HG03439 (cell line): ENCODE data around the gene SORL1.

Experiments used
- ATAC-seq: cut with Tn5 transposase; IDR thresholded peaks from one replicate; pipeline ENCODE4 v1.9.1; 2021; ENCODE audit warnings: mild to moderate bottlenecking, moderate library complexity; ENCODE audit not compliant: unreplicated experiment

The SORL1 gene

DNA sequence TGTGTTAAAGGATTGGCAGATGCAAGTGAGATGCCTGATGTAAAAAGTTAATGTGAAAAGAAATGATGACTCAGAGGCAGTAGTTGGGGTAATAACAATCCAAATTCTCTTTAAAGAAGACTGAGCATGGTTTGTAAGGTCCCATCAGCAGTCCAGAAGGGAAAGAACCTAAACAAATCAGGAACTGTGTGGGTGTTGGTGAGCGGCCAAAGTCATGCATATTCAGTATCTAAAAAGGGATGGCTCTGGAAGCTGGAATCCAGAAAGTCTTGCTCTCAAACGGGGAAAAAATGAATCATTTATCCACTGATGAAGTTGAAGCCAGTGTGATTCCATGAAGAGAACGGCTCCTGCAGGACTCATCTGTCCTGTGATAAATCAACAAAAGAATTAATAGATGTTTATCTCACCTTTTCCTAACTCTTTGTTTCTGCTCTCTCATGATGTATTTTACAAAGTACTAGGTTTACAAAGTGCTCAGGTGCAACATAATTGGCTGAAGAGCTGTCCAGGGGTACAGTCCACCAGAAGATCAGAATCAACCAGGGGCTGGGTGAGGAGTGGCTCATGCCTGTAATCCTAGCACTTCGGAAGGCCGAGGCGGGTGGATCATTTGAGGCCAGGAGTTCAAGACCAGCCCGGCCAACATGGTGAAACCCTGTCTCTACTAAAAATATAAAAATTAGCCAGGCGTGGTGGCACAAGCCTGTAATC, 21.1 kb downstream of the SORL1 start:
- no peak for ATAC-seq

DNA sequence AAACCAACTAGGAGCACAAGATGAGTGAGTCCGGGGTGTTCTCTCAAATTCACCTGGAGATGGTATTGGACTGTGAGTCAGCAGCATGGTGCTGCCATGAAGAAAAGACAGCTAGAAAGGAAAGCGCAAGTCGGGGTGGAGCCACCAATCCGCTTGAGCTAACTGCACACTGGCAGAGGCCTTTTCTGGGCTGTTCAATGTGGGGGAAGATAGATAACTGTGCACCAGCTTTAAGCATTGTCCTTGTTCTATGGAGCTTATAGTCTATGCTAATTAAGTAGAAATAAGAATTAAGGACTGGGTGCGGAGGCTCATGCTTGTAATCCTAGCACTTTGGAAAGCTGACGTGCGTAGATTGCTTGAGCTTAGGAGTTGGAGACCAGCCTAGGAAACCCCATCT, 22.6 kb downstream of the SORL1 start:
- ATAC-seq: no peak

DNA sequence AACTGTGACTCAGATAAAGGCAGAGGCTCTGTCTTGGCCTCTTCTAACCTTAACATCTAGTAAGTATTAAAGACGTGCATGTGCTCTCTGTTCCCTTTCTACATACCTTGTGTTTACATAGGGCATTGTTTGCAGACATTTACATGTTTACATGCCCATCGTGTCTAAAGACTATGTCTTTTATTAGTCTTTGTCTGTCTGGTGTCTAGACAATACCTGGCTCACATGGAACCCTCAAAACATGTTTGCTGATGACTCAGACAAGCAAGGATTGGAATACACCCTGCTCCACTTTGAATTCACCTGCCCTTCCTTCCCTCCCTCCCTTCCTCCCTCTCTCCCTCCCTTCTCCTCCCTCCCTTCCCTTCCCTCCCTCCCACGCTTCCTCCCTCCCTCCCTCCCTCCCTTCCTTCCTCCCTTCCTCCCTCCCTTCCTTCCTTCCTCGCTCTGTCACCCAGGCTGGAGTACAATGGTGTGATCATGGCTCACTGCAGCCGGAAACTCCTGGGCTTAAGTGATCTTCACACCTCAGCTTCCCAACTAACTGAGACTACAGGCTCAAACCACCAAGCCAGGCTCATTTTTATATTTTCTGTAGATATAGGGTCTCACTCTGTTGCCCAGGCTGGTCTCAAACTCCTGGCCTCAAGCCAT, 24.4 kb downstream of the SORL1 start:
- ATAC-seq: no peak

DNA sequence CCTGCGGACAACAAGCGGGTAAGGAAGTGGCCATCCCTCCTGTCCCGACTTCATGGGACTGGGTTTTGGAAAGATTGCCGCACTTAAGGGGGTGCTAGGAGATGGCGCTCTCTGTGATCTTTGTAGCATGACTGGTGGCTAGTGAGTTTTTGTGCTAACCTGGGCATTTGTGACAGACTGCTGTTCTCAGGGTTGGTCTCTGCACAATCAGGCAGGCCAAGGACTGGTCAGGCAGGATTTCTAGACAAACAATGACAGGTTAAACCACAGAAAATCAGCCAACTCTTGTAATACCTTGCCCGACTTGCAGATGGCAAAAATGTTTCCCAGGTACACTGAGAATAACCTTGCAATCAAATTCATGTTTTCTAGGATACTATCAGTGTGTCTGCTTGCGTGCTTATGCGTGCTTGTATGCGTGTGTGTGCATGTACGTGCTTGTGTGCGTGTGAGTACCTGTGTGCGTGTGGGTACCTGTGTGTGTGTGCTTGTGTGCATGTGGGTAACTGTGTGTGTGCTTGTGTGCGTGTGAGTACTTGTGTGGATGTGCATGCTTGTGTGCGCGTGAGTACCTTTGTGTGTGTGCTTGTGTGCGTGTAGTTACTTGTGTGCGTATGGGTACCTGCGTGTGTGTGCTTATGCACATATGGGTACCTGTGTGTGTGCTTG, 26.2 kb downstream of the SORL1 start:
- ATAC-seq: no peak

GRCh38 chr11:121478895-121479697, 27.0 kb downstream of the SORL1 start:
- ATAC-seq: no peak

DNA sequence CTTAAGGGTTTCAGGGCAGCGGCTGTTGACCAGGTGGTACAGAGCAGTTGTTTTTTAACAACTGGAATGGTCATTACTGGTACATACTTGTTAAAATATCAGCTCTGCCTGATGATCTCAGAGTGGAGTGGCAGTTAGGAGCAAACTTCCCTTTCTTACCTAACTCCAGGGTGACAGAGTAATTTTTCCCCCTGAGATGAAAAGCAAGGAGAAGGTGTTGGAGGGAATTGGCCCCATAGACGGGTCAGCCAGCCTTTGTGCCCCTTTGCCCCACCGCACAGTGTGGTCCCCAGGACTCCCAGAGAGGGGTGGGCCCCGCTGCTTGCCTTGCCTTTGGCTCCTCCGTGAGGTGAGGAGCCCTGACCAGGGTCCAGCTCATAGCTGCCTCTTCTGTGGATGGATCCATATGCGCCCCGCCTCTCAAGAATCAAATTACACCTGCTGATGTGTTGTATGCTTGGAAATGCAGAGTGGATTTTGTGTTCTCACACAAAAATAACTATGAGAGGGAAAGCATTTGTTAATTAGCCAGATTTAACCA, 27.7 kb downstream of the SORL1 start:
- ATAC-seq: no peak

GRCh38 chr11:121481484-121482230, 29.5 kb downstream of the SORL1 start:
- ATAC-seq: peak; percentile 27

- ATAC-seq: peak; percentile 74
Observed at GRCh38 chr11:121482231-121483129, 30.4 kb downstream of the SORL1 start.

DNA sequence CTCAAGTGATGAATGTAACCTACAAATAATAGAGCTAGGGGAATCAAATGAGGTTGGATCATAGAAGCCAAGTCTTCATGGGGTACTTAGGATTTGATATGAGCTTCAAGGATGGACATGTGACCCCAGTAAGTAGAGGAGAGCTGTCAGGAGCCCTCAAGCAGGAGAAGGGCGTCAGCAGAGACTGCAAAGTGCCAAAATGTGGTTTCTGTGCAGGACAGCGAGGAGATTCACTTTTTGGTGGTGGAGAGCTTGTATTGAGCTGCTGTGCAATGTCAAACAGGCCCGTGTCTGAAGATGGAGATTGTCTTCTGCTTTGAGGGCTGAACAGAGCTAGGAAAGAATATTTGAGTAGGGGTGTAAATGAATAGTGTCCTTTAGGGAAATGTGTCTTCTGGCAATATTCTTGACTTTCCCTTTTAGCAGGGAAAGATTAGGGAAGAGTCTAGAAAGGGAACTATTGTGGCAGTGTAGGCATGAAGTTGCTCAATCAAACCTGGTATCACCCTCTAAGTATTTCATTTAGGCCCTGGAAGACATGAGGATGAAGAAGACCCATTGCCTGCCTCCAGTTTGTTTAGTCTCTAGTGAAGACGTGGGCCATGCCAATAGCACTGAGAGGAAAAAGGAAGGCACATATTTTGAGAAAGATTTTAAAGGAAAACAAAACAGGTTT, 31.8 kb downstream of the SORL1 start:
- ATAC-seq: no peak

DNA sequence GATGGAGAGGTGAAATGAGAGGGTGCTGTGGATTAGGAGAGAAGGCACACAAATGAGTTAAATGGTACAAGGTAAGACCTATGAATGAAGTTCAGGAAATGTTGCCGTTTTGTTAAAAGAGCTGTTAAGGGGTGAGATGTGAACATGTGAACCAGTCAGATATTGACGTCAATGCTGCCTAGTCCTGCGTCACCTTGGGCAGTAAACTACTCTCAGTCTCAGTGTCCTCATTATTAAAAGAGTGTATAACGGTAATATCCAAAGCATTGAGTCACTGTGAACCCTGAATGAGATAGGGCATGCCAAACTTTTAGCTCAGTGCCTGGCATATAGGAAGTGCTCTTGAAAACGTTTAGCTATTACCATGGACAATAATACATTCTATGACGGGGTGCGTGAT, 33.1 kb downstream of the SORL1 start:
- ATAC-seq: no peak

- no peak for ATAC-seq
Observed at GRCh38 chr11:121486054-121486453, 33.9 kb downstream of the SORL1 start.

DNA sequence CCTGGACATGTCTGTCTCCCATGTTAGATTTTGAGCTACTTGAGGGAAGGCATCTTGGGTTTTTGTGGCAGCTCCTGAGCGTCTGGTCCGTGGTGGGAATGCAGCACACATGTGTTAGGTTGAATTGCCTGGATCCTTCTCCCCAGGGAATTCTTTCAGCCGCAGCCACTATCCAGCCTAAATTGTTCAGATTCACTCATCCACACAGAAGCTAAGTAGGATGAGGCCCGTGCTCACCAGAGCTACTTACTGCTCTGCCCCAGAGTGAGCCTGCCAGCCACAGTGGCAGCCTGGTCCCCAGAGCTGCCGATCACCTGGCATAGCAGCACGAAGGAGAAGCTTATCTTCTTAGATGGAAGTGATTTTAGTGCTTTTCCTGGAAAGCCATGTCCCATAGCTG, 35.1 kb downstream of the SORL1 start:
- no peak for ATAC-seq

GRCh38 chr11:121488170-121488569, 36.1 kb downstream of the SORL1 start:
- ATAC-seq: no peak

GRCh38 chr11:121488641-121489040, 36.5 kb downstream of the SORL1 start:
- no peak for ATAC-seq

DNA sequence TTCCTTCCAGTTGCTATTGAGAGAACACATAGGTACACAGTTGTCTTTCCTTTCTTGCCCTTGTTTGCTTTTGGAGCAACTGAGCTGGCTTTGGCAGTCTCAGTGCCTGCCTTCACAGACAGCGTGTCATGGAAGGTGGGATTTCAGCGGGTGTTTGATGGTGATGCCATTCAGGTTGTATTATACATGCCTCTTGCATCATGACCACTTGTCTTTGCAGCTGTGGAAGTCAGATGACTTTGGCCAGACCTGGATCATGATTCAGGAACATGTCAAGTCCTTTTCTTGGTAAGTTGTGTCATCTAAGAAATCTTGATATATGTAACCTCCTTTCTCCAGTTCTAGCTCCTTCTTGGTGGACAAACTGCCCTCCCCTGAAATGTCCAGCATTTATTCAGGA, 37.7 kb downstream of the SORL1 start:
- ATAC-seq: no peak

- peak; percentile 55 for ATAC-seq
Observed at GRCh38 chr11:121494355-121495099, 42.4 kb downstream of the SORL1 start.

GRCh38 chr11:121497176-121497998, 45.3 kb downstream of the SORL1 start:
- ATAC-seq: no peak
